Cardiac fibroblast (primary cell): ENCODE data around the gene ROR2.
A peak's percentile ranks its signal among the peaks of the same experiment; 100 is the strongest.

Source experiments
- DNase-seq, 2 donors: peaks; one replicate each; pipeline versions ENCODE4 v3.0.0 to v3.0.0-alpha.2; 2010; ENCODE audit warnings: low read depth in 2 of 2
- H3K4me3 ChIP-seq, 2 donors: replicated peaks in 1 of 2; 1 replicate in 1 of 2; 2 replicates in 1 of 2; pipeline ENCODE4 v1.5.1; 2011; ENCODE audit warnings: low read depth in 2 of 2, low read length in 2 of 2, mild to moderate bottlenecking in 2 of 2, moderate library complexity in 1 of 2
- TF ChIP-seq, protein P1 (sequence below): IDR thresholded peaks from one replicate; pipeline ENCODE4 v1.5.1; 2011; ENCODE audit warnings: low read depth, mild to moderate bottlenecking, low read length, inconsistent platforms

The ROR2 gene

DNA sequence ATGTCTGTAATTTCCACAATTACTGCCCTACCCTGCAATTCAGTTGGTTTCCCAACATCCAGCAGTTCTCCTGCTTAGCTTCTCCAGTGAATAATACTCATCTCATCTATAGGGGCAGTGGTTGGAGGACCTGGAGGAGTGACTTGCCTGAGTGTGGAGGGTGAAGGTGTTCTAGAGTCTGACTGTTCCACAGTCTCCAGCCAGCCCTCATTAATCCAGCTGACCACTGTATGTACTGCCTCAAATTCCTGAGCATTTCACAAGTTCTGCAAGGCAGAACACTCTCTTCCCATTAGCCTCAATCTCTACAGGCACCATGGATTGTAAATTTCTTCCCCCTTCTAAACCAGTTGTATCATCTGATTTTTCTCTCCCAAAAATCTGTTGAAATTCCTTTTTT is 379.0 kb downstream of the ROR2 start:
- TF ChIP-seq, protein P1, sequence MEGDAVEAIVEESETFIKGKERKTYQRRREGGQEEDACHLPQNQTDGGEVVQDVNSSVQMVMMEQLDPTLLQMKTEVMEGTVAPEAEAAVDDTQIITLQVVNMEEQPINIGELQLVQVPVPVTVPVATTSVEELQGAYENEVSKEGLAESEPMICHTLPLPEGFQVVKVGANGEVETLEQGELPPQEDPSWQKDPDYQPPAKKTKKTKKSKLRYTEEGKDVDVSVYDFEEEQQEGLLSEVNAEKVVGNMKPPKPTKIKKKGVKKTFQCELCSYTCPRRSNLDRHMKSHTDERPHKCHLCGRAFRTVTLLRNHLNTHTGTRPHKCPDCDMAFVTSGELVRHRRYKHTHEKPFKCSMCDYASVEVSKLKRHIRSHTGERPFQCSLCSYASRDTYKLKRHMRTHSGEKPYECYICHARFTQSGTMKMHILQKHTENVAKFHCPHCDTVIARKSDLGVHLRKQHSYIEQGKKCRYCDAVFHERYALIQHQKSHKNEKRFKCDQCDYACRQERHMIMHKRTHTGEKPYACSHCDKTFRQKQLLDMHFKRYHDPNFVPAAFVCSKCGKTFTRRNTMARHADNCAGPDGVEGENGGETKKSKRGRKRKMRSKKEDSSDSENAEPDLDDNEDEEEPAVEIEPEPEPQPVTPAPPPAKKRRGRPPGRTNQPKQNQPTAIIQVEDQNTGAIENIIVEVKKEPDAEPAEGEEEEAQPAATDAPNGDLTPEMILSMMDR = no peak
- DNase-seq = peak; percentile 9 to 23
- H3K4me3 ChIP-seq = no peak overlapping the region

- TF ChIP-seq, protein P1 = no peak
- no peak overlapping the region for H3K4me3 ChIP-seq
- no peak for DNase-seq
These were observed 382.3 kb downstream of the ROR2 start for GRCh38 chr9:91567642-91568274.

GRCh38 chr9:91564081-91564670 is 385.9 kb downstream of the ROR2 start:
- TF ChIP-seq, protein P1 = no peak
- H3K4me3 ChIP-seq = no peak overlapping the region
- DNase-seq = no peak

DNA sequence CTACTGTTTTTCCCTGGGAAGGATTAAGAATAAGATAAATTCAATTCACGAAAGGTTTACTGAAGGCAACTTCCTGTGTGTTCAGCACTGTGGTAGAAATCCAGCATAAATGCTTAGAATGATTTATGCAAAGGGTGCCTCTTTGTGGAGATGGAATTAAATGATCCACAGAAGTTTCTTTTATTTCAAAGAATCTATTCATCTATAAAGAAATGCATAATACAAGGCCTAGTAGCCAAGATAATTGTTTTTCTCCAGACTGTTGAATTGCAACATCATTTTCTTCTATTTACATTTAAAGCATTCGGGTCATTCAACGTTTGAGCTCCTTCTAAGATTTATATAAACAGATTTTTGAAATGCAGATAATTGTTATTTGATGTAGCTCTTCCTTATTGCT is 387.6 kb downstream of the ROR2 start:
- TF ChIP-seq, protein P1 = no peak
- DNase-seq = peak in 1 of 2 donors; percentile 30
- H3K4me3 ChIP-seq = no peak overlapping the region

GRCh38 chr9:91560301-91560700 is 389.7 kb downstream of the ROR2 start:
- TF ChIP-seq, protein P1 = no peak
- H3K4me3 ChIP-seq = no peak overlapping the region
- DNase-seq = peak in 1 of 2 donors; percentile 20

- DNase-seq = peak; percentile 54 to 55
- TF ChIP-seq, protein P1 = no peak
- H3K4me3 ChIP-seq = no peak overlapping the region
These were observed 391.1 kb downstream of the ROR2 start for GRCh38 chr9:91558879-91559278.
